Sigmoid colon (tissue), 7 donors: ENCODE measurements around the gene TPBGL. TPM values are rescaled to one million over a fixed set of nuclear protein-coding genes. Genes with fewer than 3 reads are reported as not detected.

Experiments used
- DNase-seq: peaks from one replicate; pipeline ENCODE4 v3.0.0-alpha.2; 2019
- H3K27ac ChIP-seq, 4 donors: fragments of 200-600 bp; sonication (generic); one replicate each; pipeline ENCODE4 v1.5.1; 2016 to 2019; ENCODE audit warnings: mild to moderate bottlenecking in 1 of 4
- H3K27me3 ChIP-seq, 3 donors: fragments of 200-600 bp; sonication (generic); one replicate each; pipeline ENCODE4 v1.5.1; 2019; ENCODE audit warnings: mild to moderate bottlenecking in 1 of 3
- H3K36me3 ChIP-seq, 4 donors: fragments of 200-600 bp; sonication (generic); one replicate each; pipeline ENCODE4 v1.5.1; 2016 to 2019
- H3K4me1 ChIP-seq, 4 donors: fragments of 200-600 bp; sonication (generic); one replicate each; pipeline ENCODE4 v1.5.1; 2017 to 2019
- H3K4me3 ChIP-seq, 4 donors: fragments of 200-600 bp; sonication (generic); one replicate each; pipeline ENCODE4 v1.5.1; 2017 to 2019; ENCODE audit warnings: mild to moderate bottlenecking in 2 of 4, moderate library complexity in 1 of 4
- H3K9me3 ChIP-seq, 4 donors: fragments of 200-600 bp in 3 of 4; sonication (generic) in 3 of 4; one replicate each; pipeline versions ENCODE4 v1.5.1 to v1.6.1; 2013 to 2019
- EP300 ChIP-seq, 4 donors: sonication (generic); formaldehyde crosslinking; IDR thresholded peaks; one replicate each; pipeline ENCODE4 v1.6.1; 2017; ENCODE audit warnings: antibody characterized with exemption in 4 of 4
- POLR2A ChIP-seq, 2 donors: fragments of 450-650 bp; IDR thresholded peaks; one replicate each; pipeline ENCODE4 v1.6.1; 2016; ENCODE audit warnings: antibody characterized with exemption in 2 of 2, mild to moderate bottlenecking in 2 of 2, moderate library complexity in 2 of 2
- POLR2AphosphoS5 ChIP-seq, 4 donors: sonication (generic); formaldehyde crosslinking; IDR thresholded peaks; one replicate each; pipeline ENCODE4 v1.6.1; 2017; ENCODE audit warnings: antibody characterized with exemption in 4 of 4
- WGBS, 2 donors: extraction: QIAGEN DNeasy Blood & Tissue Kit; methylation state at CpG; one replicate each; pipeline ENCODE4 v1.1.7; 2013; 5-methylcytosine and 5-hydroxymethylcytosine counted together
- intact Hi-C: fragments of 100-400 bp; cut with DNase I; formaldehyde crosslinking; loops from one replicate; pipeline ENCODE4 v1.15.1; 2023
- polyA plus RNA-seq, 3 donors: library from polyadenylated mRNA; stranded (reverse); fragments of 200-250 nt; gene quantifications; one replicate each; pipeline ENCODE4 v1.2.3, GENCODE V29; 2013
- total RNA-seq, 4 donors: library from RNA; depleted of rRNA; stranded (reverse); fragments of >200 nt; gene quantifications; one replicate each; pipeline ENCODE4 v1.1.0, GENCODE V29; 2016
- TF ChIP-seq, protein P1 (sequence below), 4 experiments: fragments of 450-650 bp in 3 of 4; fragments of 200-600 bp in 1 of 4; IDR thresholded peaks; one replicate each; pipeline ENCODE4 v1.5.1; 2016 to 2019; ENCODE audit warnings: antibody characterized with exemption in 4 of 4, mild to moderate bottlenecking in 3 of 4, moderate library complexity in 2 of 4
- donor health status: healthy with polysubstance abuse.
- donor health status: Bipolar disorder and iron deficiency.
- donor health status: healthy.

TPBGL gene
- total and polyA plus RNA-seq, 7 donors = 0.28 to 0.68 (median 0.34) TPM; not detected in 3

DNA sequence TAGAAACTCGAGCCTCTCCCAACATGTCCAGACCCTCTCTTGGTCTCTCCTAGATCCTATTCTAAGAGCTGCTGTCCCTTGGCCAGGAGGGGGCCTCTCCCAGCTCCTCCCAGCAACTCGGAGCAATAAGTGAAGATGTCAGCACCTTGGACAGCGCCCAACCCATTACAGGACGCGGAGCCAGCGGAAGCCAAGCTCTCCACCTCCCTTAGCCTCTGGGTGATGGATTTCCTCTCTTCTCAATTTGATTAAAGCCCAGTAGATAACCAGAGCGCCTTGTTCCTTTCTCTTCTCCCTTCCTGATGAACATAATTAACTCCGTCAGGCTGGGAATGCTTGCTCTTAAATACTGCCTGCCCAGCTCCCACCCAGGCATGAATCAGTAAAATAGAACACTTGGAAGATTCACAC is 26.2 kb upstream of the TPBGL start:
- Histone ChIP-seq H3K9me3 (no peaks in the 10 kb centered on the region), H3K4me3 (no peak overlapping the region), H3K4me1 (no peaks in the 10 kb centered on the region), H3K27ac (no peak overlapping the region), H3K36me3 (no peaks in the 10 kb centered on the region), H3K27me3 (peaks cover 0 to 4% (median 0%) of the 10 kb centered on the region in 3 donors)
- TF ChIP-seq, protein P1, sequence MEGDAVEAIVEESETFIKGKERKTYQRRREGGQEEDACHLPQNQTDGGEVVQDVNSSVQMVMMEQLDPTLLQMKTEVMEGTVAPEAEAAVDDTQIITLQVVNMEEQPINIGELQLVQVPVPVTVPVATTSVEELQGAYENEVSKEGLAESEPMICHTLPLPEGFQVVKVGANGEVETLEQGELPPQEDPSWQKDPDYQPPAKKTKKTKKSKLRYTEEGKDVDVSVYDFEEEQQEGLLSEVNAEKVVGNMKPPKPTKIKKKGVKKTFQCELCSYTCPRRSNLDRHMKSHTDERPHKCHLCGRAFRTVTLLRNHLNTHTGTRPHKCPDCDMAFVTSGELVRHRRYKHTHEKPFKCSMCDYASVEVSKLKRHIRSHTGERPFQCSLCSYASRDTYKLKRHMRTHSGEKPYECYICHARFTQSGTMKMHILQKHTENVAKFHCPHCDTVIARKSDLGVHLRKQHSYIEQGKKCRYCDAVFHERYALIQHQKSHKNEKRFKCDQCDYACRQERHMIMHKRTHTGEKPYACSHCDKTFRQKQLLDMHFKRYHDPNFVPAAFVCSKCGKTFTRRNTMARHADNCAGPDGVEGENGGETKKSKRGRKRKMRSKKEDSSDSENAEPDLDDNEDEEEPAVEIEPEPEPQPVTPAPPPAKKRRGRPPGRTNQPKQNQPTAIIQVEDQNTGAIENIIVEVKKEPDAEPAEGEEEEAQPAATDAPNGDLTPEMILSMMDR (IDR thresholded peaks at IDR 0.05) = no peak
- TF ChIP-seq POLR2AphosphoS5 (IDR thresholded peaks at IDR 0.05) = no peak
- TF ChIP-seq EP300 (IDR thresholded peaks at IDR 0.05) = no peak
- no peak for TF ChIP-seq POLR2A (IDR thresholded peaks at IDR 0.05)
- WGBS, 2 donors = 1 to 4% methylated on average over 8 of the region's 8 CpGs
- DNase-seq = peak; percentile 66
- intact Hi-C loops = no loop called here

DNA sequence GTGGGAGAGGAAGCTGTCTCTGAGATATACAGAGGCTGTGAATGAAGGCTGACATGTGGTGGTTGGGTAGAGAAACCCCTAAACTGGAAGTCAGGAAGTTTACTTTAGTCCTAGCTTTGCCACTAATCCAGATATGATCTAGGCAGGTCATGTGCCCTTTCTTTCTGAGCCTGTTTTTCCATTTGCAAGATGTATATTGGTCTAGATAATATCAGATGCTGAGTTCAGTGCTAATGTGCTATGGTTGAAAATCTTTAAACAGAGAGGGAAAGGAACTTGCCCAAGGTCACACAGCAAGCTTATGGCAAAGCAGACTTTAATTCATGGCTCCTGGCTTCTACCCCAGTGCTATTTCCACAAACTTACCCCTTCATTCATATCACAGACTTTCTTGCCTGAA is 25.7 kb upstream of the TPBGL start:
- DNase-seq = no peak
- TF ChIP-seq, protein P1 (IDR thresholded peaks at IDR 0.05) = no peak
- TF ChIP-seq POLR2AphosphoS5 (IDR thresholded peaks at IDR 0.05) (no peak), EP300 (IDR thresholded peaks at IDR 0.05) (no peak), POLR2A (IDR thresholded peaks at IDR 0.05) (no peak)
- Histone ChIP-seq H3K4me3 (no peak overlapping the region), H3K27me3 (peaks cover 0 to 4% (median 0%) of the 10 kb centered on the region in 3 donors), H3K9me3 (no peaks in the 10 kb centered on the region), H3K4me1 (no peaks in the 10 kb centered on the region), H3K36me3 (no peaks in the 10 kb centered on the region), H3K27ac (no peak overlapping the region)
- intact Hi-C loops = no loop called here

DNA sequence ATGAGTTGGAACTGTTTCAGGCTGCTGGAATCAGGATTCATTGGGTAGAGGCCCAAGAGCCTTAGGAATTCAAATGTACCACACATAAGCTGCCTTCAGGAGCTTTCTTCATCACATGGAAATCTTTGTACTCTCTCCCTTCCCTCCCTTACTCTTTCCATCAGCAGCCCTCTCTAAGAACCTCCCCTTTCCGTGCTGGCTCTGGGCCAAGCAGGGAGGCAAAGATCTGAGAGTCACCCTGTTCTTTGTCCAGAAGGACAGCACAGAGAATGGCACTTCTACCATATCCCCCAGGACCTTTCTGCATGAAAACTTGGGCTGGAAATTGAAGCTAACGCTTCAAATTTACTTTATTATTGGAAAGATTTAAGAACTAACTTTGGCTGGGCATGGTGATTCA is 20.7 kb upstream of the TPBGL start:
- Histone ChIP-seq H3K4me3 (no peak overlapping the region), H3K27ac (no peak overlapping the region), H3K4me1 (no peaks in the 10 kb centered on the region), H3K27me3 (peaks cover 0 to 4% (median 0%) of the 10 kb centered on the region in 3 donors), H3K9me3 (no peaks in the 10 kb centered on the region), H3K36me3 (no peaks in the 10 kb centered on the region)
- TF ChIP-seq POLR2AphosphoS5 (IDR thresholded peaks at IDR 0.05) (no peak), POLR2A (IDR thresholded peaks at IDR 0.05) (no peak), EP300 (IDR thresholded peaks at IDR 0.05) (no peak)
- TF ChIP-seq, protein P1 (IDR thresholded peaks at IDR 0.05) = no peak
- 55 to 57% methylated on average over 2 of the region's 2 CpGs for WGBS, 2 donors
- intact Hi-C loops = no loop called here
- no peak for DNase-seq

DNA sequence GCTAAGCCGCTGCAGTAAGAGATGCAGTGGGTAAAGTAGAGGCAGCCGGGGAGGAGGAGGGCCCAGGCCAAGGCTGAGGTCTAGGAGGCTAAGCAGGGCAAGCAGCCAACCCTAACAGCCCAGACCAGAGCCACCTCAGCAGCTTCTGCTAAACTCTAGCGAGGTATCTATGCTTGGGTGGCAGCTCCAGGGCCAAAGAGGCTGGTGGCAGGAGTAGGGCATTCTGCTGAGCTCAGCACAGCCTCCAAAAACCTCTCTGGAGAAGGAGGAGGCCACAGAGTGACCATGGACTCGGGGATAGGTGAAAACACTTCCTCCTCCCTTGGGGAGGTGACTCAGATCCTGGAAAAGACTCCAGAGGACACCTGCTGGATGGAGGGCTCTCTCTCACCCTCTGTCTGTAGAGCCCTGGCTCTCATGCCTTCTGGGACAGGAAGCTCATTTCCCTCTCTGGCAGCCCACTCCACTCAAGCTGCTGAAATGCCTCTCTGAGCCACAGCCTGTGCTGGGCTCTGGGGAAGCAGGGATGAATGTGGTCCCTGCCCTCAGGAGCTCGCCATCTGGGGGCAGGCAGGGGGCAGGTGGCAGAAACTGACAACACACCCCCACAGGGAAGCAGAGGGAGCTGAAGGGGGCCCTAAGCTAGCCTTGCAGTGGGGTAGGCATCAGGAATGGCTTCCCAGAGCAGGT is 16.5 kb upstream of the TPBGL start:
- Histone ChIP-seq H3K9me3 (no peaks in the 10 kb centered on the region), H3K36me3 (no peaks in the 10 kb centered on the region), H3K4me1 (no peaks in the 10 kb centered on the region), H3K4me3 (no peak overlapping the region), H3K27ac (no peak overlapping the region), H3K27me3 (no peaks in the 10 kb centered on the region)
- no peak for TF ChIP-seq POLR2AphosphoS5 (IDR thresholded peaks at IDR 0.05)
- TF ChIP-seq, protein P1 (IDR thresholded peaks at IDR 0.05) = no peak
- TF ChIP-seq EP300 (IDR thresholded peaks at IDR 0.05) = no peak
- TF ChIP-seq POLR2A (IDR thresholded peaks at IDR 0.05) = no peak
- no peak for DNase-seq
- intact Hi-C loops = no loop called here
- WGBS, 2 donors = 46 to 48% methylated on average over 5 of the region's 5 CpGs

DNA sequence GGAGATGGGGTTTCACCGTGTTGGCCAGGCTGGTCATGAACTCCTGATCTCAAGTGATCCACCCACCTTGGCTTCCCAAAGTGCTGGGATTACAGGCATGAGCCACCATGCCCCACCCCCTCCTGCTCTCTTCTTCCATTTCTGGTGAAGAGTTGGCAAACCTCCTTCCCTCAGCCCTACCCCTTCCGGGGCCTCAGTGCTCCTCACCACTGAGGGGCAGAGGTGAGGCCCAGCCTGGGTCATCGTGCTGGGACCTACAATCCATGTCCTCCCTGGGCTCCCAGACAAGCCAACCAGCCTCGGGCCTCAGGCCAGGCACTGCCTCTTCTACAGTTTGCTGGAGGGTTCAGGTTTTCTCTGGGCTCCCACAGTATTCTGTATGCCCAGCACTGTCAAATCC is 14.8 kb upstream of the TPBGL start:
- WGBS, 2 donors = 65 to 66% methylated on average over 4 of the region's 4 CpGs
- Histone ChIP-seq H3K9me3 (no peaks in the 10 kb centered on the region), H3K36me3 (no peaks in the 10 kb centered on the region), H3K27ac (no peak overlapping the region), H3K4me1 (no peaks in the 10 kb centered on the region), H3K4me3 (no peak overlapping the region), H3K27me3 (no peaks in the 10 kb centered on the region)
- no peak for DNase-seq
- intact Hi-C loops = no loop called here
- no peak for TF ChIP-seq EP300 (IDR thresholded peaks at IDR 0.05)
- TF ChIP-seq, protein P1 (IDR thresholded peaks at IDR 0.05) = no peak
